ENCODE measurements around the gene PDK1. TPM values are rescaled to one million over a fixed set of nuclear protein-coding genes. Genes with fewer than 3 reads are reported as not detected.

The PDK1 gene
- total and polyA plus RNA-seq, 10 donors: 4.4 to 61.7 (median 27.0) TPM

Small RNAs within 50 kb of the gene (small RNA-seq; reads per million reads assigned to genes)
- 0 reads per million in 4 donors for gene RF00019

Other genes starting within 250 kb of the PDK1 start
- gene ITGA6, start 128.5 kb upstream of the PDK1 start, total RNA-seq: 100 to 1,000 TPM in 5 of 7 donors, 10 to 100 TPM in 2; 54.6 to 172 (median 114) TPM
- gene ITGA6, start 128.5 kb upstream of the PDK1 start, polyA plus RNA-seq: 10 to 100 TPM in 1 of 3 donors, 1 to 10 TPM in 2; 6.9 to 18.1 (median 8.2) TPM
- 10 to 100 TPM in 1 of 7 donors, 1 to 10 TPM in 6; 1.5 to 11.0 (median 2.6) TPM for gene RAPGEF4, start 179.8 kb downstream of the PDK1 start, total RNA-seq
- under 1 TPM; 0.52 to 0.86 (median 0.80) TPM for gene RAPGEF4, start 179.8 kb downstream of the PDK1 start, polyA plus RNA-seq

Data from spleen (tissue), 11 donors.